ENCODE measurements around the gene BCR.

Gene BCR

DNA sequence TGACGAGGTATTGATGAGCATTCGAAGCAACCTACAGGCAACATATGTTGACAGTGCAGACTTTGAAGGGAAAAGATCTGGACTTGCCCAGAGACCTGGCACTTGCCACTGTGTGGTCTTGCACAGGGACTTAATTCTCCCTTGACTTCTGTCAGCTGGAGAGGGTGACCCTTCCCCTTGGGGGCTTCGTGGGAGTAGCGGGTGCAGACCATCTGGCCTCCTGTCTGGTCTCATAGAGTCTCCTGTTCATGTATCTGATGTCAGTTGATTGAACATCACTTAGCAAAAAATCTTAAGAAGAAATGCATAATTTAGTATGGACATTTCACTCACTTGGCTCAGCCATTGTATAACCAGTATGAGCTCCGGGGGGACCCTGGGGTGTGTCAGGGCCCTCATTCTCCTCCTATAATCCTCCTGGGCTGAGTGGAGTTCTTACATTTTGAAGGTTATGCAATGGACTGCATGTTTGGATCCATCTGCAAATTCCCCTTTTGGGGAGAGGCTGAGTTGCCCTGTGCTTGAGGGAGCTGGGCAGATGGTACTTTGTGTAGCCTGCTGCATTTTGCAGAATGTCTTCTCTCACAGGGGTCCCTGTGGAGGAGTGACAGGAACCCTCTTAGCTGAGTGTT lies 13.0 kb downstream of the BCR start:
- DNase-seq (ENCODE audit: insufficient read length, low spot score), result no peak
- no peak for FAIRE-seq

DNA sequence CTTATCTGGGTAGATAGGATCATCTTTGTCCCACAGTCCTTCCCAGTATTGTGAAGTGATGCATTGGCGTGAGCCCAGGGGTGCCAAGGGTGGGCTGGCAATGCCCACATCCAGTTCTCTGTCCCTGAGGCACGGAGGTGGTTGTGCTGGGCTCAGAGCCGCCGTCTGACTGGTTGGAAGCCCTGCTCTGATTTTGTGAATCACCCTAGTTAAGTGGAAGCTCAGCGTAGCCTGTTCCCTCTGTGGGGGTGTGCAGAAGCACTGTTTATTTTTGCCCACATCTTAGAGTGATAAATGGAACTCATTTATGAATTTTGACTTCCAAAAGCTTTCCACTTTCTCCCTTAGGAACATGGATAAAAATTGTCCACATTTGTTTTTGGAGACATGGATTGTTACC lies 13.6 kb downstream of the BCR start:
- DNase-seq (ENCODE audit: insufficient read length, low spot score) (no peak), FAIRE-seq (no peak)

DNA sequence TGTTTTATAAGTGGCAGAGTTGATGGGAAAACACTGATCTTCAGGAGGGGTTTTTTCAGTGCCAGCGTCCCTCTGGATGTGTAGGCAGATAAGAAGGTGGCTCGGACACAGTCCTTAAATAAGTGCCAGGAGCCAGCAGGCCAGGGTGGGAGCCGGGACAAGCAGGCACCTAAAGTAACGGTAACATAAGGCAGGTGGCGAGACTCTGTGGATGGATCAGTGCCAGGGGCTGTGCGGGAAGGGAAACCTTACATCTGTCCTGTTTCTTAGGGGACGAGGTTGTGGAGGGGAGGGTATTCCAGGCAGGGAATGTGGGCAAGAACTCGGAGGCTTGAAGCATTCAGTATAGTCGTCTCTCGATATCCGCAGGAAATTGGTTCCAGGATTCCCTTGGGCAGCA lies 15.9 kb downstream of the BCR start:
- no peak for DNase-seq (ENCODE audit: insufficient read length, low spot score)

DNA sequence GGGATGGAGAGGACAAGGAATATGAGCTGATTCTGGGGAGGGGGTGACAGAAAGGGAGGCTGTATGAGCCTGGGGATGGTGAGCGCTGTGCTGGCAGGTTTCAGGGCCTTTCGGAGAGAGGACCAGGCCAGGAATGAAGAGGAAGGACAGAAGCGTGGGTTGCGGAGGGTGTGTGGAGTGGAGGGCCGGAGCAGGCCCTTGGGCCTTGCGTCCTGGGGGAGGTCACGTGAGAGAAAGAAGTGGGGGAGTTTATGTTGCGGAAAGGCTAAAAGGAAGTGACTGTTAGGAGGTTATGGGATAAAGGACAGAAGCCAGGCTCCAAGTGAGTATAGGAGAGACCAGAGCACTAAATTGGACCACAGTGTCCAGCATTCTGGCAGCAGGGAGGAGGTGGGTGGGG lies 17.5 kb downstream of the BCR start:
- DNase-seq (ENCODE audit: insufficient read length, low spot score), result no peak
- no peak for FAIRE-seq

More for the DNA sequence above, 15.9 kb downstream of the BCR start:
- no peak for FAIRE-seq

DNA sequence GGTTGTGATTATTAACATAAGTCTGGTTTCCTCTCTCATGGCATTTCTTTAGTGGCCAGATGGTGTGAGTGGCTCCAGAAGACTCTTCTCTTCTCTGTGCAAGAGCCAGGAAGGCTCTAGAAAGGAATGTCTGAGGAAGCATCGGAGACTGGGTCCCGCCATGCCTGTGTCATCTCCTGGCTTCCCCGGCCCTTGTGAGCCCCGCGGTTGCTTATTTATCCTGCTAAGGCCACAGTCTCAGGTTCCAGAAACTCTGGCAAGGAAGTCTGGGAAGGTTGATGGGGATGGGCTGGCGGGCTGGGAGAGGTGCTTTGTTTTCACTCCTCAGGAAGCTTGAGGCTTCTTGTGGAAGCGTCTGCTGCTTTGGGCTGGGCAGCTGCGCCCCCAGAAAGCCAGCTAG lies 18.9 kb downstream of the BCR start:
- DNase-seq (ENCODE audit: insufficient read length, low spot score) (no peak), FAIRE-seq (no peak)

GRCh38 chr22:23200898-23201297 lies 20.6 kb downstream of the BCR start:
- no peak for FAIRE-seq
- DNase-seq (ENCODE audit: insufficient read length, low spot score), result no peak

DNA sequence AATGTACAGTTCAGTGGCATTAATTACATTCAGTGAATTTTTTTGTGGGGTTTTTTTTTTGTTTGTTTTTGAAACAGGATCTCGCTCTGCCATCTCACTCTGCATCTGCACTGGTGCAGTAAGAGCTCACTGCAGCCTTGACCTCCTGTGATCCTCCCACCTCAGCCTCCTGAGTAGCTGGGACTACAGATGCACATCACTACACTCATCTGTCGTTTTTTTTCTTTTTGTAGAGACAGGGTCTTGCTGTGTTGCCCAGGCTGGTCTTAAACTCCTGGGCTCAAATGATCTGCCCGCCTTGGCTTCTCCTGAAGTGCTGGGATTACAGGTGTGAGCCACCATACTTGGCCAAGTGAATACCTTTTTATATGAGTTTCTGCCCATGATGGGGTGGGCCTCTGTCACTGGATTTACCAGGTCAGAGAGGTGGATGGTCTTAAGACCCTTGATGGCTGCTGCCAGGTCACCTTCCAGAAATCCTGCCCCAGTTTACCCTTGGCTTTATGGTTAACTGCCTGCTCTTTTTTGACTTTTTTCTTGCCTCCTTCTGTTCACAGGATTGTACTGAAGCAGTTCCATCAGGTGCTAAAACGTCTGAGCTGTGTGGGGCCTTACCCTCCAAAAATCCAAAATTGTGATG lies 22.6 kb downstream of the BCR start:
- FAIRE-seq (no peak), DNase-seq (ENCODE audit: insufficient read length, low spot score) (no peak)

- no peak for DNase-seq (ENCODE audit: insufficient read length, low spot score)
- no peak for FAIRE-seq
These were observed 23.3 kb downstream of the BCR start for GRCh38 chr22:23203452-23204124.

DNA sequence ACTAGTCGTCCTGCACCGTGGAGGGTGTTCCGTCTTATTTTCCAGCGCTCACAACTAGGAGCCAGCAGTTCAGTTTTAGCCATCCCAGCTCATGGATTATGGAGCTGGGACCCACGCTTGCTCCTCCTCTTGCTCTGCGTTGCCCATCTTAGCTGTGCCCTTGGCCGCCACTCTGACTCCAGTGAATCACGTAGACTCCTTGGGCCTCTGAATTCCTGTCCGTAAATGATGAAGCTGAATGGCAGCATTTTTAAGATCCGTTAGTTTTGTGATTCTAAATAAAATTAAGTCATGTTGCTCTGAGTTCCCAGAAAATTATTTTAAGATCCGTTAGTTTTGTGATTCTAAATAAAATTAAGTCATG lies 23.8 kb downstream of the BCR start:
- no peak for DNase-seq (ENCODE audit: insufficient read length, low spot score)
- no peak for FAIRE-seq

DNA sequence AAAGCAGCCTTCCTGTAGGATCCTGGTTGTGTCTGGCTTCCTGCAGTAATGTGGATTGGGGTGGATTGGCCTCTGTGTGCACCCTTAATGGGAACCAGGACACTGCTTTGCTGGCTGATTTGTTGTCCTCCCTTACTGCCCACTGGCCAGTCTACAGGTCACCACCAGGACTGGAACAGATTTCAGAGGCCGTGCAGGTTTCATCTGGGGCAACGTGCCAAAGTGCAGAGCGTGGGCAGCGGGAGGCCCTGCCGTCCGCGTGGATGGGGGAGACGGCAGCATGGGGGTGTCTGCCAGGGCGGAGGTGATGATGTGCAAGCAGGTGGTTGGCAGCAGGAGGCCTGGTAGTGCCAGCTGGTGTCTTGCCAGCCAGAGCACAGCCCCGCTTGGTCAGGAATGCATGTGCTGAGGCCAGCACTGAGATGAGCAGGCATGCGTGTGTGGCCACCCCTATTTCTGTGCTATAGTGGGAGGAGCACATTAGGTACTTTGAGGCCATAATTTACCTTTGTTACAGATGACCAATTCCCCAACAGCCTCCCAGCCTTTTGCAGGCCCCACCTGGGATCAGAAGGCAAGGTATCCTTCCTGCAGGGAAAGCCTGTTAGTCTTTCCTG lies 24.3 kb downstream of the BCR start:
- FAIRE-seq (no peak), DNase-seq (ENCODE audit: insufficient read length, low spot score) (no peak)

- no peak for DNase-seq (ENCODE audit: insufficient read length, low spot score)
- FAIRE-seq, result no peak
These were observed 25.2 kb downstream of the BCR start for GRCh38 chr22:23205339-23206049.

DNA sequence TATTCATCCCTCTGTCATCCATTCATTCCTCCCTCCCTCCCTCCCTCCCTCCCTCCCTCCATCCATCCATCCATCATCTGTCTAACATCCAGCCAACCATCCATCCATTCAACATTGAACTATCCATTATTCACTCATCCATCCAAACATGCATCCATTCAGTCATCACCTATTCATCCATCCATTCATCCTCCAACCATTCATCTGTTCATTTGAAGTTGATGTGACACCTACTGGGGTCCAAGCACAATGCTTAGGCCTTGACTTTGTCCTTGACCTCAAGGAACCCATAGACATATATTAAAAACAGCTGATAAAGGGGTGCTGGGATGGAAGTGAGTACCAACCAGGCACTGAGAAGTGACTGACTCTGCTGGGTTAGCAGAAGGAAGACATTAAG lies 26.6 kb downstream of the BCR start:
- FAIRE-seq, result no peak
- DNase-seq (ENCODE audit: insufficient read length, low spot score), result no peak

DNA sequence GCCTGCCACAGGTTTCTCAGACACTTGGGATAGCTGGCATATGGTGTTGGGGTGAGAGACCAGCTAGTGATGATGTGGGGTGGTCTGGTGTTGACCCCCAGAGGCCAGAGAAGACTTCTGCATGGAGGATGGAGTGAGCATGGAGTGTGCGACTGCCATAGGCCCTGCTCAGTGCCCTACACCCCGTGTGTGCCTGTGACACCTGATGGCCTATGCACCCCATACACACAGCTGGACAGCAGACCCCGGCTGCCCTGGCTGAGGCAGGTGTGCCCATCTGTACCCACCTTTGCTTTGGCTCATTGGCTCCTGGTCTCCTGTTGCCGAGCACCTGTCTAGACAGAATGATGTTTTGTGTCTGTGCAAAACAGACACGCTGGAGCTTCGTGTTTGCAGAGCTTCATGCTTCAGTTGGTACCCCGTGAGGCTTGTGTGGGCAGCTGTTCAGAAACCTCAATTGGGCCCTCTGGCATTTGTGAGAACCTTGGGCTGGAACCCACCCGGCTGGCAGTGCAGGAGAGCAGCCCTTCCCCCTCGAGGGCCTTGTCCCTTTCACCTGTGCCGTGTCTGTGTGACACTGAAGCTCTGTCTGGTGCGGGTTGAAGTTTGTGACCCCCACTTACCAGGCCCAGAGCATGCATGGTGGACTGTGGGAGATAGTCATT lies 27.6 kb downstream of the BCR start:
- FAIRE-seq (no peak), DNase-seq (ENCODE audit: insufficient read length, low spot score) (no peak)

GRCh38 chr22:23210428-23211170 lies 30.3 kb downstream of the BCR start:
- DNase-seq (ENCODE audit: insufficient read length, low spot score), result no peak
- FAIRE-seq, result no peak

GRCh38 chr22:23211622-23212021 lies 31.3 kb downstream of the BCR start:
- FAIRE-seq (no peak), DNase-seq (ENCODE audit: insufficient read length, low spot score) (no peak)

- no peak for DNase-seq (ENCODE audit: insufficient read length, low spot score)
- FAIRE-seq, result no peak
These were observed 32.0 kb downstream of the BCR start for GRCh38 chr22:23212061-23213021.

GRCh38 chr22:23213022-23213555 lies 32.8 kb downstream of the BCR start:
- FAIRE-seq (no peak), DNase-seq (ENCODE audit: insufficient read length, low spot score) (no peak)

- no peak for FAIRE-seq
- DNase-seq (ENCODE audit: insufficient read length, low spot score), result no peak
These were observed 33.4 kb downstream of the BCR start for GRCh38 chr22:23213581-23214334.

All from GM19239 (cell line).